Measurements from ENCODE around the gene CHN2.

DNA sequence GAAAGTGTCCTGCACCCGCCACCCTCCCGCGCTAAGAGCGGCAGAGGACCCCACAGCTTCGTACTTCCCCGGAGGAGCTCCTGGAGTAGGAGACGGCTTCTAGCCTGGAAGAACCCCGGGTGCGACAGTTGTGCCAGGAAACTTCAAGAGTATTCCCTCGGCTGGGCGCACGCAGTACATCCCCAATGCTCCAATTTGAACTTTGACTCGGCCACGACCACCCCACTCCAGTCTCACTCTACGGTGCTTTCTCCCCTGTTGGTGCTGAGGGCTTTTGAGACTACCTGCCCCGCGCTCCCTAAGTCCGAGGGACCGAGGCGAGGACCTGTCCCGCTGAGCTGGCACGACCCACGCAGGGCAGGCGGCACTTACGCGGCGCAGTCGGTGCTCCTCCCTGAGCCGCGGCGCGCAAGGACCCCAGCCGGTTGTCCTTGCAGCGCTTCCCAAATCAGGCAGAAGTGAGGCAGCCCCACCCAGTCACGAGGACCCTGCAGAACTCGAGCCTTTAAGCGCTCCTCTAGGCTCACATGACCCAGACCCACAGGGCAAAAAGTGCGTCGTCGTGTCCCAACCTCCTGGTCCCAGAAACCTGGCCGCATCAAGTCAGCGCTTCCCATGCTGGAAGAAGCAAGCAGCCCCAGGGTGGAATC, 48.4 kb upstream of the CHN2 start, which contains the start of gene CPVL:
- TF ChIP-seq POLR2A (IDR thresholded peaks at IDR 0.05) (peak in 2 of 4 donors; percentile 5 to 85), POLR2AphosphoS5 (IDR thresholded peaks at IDR 0.05) (peak in 1 of 2 donors; percentile 68)
- TF ChIP-seq, protein P1, sequence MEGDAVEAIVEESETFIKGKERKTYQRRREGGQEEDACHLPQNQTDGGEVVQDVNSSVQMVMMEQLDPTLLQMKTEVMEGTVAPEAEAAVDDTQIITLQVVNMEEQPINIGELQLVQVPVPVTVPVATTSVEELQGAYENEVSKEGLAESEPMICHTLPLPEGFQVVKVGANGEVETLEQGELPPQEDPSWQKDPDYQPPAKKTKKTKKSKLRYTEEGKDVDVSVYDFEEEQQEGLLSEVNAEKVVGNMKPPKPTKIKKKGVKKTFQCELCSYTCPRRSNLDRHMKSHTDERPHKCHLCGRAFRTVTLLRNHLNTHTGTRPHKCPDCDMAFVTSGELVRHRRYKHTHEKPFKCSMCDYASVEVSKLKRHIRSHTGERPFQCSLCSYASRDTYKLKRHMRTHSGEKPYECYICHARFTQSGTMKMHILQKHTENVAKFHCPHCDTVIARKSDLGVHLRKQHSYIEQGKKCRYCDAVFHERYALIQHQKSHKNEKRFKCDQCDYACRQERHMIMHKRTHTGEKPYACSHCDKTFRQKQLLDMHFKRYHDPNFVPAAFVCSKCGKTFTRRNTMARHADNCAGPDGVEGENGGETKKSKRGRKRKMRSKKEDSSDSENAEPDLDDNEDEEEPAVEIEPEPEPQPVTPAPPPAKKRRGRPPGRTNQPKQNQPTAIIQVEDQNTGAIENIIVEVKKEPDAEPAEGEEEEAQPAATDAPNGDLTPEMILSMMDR (IDR thresholded peaks at IDR 0.05) = no peak

Measured in upper lobe of left lung (tissue), 4 donors.